ENCODE results near the gene ALG14.

DNA sequence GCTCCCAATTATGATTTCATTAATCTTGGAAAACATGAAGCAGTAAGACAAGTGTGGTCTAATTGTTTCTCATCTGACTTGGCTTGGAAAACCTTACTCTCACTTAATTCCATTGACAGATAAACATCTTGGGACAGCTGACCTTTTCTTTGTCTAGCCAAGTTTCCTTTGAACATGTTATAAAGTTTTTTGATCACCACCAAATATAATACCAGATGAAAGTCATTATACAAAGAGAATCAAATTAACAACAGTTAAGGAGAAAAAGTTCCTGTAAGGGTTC, 50.2 kb downstream of the ALG14 start:
- no peak for TF ChIP-seq CTCF (IDR thresholded peaks at IDR 0.05; ENCODE audit: poor library complexity, severe bottlenecking)
- TF ChIP-seq, protein P1, sequence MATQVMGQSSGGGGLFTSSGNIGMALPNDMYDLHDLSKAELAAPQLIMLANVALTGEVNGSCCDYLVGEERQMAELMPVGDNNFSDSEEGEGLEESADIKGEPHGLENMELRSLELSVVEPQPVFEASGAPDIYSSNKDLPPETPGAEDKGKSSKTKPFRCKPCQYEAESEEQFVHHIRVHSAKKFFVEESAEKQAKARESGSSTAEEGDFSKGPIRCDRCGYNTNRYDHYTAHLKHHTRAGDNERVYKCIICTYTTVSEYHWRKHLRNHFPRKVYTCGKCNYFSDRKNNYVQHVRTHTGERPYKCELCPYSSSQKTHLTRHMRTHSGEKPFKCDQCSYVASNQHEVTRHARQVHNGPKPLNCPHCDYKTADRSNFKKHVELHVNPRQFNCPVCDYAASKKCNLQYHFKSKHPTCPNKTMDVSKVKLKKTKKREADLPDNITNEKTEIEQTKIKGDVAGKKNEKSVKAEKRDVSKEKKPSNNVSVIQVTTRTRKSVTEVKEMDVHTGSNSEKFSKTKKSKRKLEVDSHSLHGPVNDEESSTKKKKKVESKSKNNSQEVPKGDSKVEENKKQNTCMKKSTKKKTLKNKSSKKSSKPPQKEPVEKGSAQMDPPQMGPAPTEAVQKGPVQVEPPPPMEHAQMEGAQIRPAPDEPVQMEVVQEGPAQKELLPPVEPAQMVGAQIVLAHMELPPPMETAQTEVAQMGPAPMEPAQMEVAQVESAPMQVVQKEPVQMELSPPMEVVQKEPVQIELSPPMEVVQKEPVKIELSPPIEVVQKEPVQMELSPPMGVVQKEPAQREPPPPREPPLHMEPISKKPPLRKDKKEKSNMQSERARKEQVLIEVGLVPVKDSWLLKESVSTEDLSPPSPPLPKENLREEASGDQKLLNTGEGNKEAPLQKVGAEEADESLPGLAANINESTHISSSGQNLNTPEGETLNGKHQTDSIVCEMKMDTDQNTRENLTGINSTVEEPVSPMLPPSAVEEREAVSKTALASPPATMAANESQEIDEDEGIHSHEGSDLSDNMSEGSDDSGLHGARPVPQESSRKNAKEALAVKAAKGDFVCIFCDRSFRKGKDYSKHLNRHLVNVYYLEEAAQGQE (IDR thresholded peaks at IDR 0.05; ENCODE audit: borderline replicate concordance), result no peak
- TF ChIP-seq EZH2 (IDR thresholded peaks at IDR 0.05; ENCODE audit: borderline replicate concordance, insufficient read depth, low read length, poor library complexity, severe bottlenecking), result no peak
- no peak for TF ChIP-seq POLR2AphosphoS5 (IDR thresholded peaks at IDR 0.05)
- no peak for TF ChIP-seq EP300 (conservative IDR thresholded peaks at IDR 0.05; ENCODE audit: poor library complexity, severe bottlenecking)
- TF ChIP-seq RAD21 (conservative IDR thresholded peaks at IDR 0.05), result no peak

Data from neural cell (in vitro differentiated cells).